HepG2 (cell line): Measurements from ENCODE around the gene GOLT1A. TPM values are rescaled to one million over a fixed set of nuclear protein-coding genes. Genes with fewer than 3 reads are reported as not detected.

Experiments used
- ATAC-seq: fragments of 200-7000 bp; cut with Tn5 transposase; 3 replicates; pipeline ENCODE4 v1.9.1; 2020; ENCODE audit warnings: mild to moderate bottlenecking, moderate library complexity
- BruUV-seq: library from RNA; stranded (reverse); fragments of 400-500 nt; replicated peaks from 2 replicates; lab custom pipeline; 2021; lab: Mats Ljungman, UMichigan
- CTCF ChIA-PET: fragments of 300-600 bp; formaldehyde crosslinking; extraction: SDS; loops from one replicate; lab custom pipeline; 2021; ENCODE audit warnings: low total read pairs, inconsistent platforms, low intra/inter-chr PET ratio; lab: Yijun Ruan, JAX
- POLR2A ChIA-PET: fragments of 350-600 bp; sonication (Branson Sonifier 250); formaldehyde crosslinking; loops from one replicate; lab custom pipeline; 2020; ENCODE audit warnings: antibody characterized with exemption, inconsistent platforms; lab: Yijun Ruan, JAX
- DNase-seq: peaks from one replicate; pipeline ENCODE4 v3.0.0-alpha.2; 2015; ENCODE audit warnings: low spot score
- FAIRE-seq: peaks from 3 replicates; lab custom pipeline; 2011; peaks lifted over from hg19 to GRCh38; lab: Jason Lieb, UNC
- H2AFZ ChIP-seq: one replicate; pipeline ENCODE4 v1.6.1; 2011; ENCODE audit warnings: low read length, inconsistent platforms
- H3K27ac ChIP-seq: fragments of 300-600 bp; 3 replicates; pipeline ENCODE4 v1.8.0; 2011; ENCODE audit warnings: mixed run types, mild to moderate bottlenecking, mixed read lengths, low read length, inconsistent platforms; ENCODE audit not compliant: insufficient read depth; ENCODE audit errors: extremely low read length
- H3K27me3 ChIP-seq, 2 experiments: fragments of 200-600 bp in 1 of 2; 2 replicates in 1 of 2; 3 replicates in 1 of 2; pipeline versions ENCODE4 v1.6.0 to v1.8.0; 2011; ENCODE audit warnings: low read length in 2 of 2, mild to moderate bottlenecking in 2 of 2, moderate library complexity in 2 of 2, inconsistent platforms in 1 of 2; ENCODE audit not compliant: insufficient read depth in 2 of 2, control insufficient read depth in 1 of 2
- H3K36me3 ChIP-seq, 2 experiments: fragments of 200-600 bp in 1 of 2; replicated peaks in 1 of 2; 2 replicates in 1 of 2; 3 replicates in 1 of 2; pipeline versions ENCODE4 v1.5.1 to v1.8.0; 2011; ENCODE audit warnings: low read length in 2 of 2, inconsistent platforms in 1 of 2; ENCODE audit not compliant: insufficient read depth in 2 of 2, control insufficient read depth in 1 of 2
- H3K4me1 ChIP-seq: 2 replicates; pipeline ENCODE4 v1.5.1; 2012; ENCODE audit warnings: low read length, inconsistent platforms; ENCODE audit not compliant: insufficient read depth
- H3K4me2 ChIP-seq: 2 replicates; pipeline ENCODE4 v1.6.0; 2011; ENCODE audit warnings: low read depth, low read length, inconsistent platforms
- H3K4me3 ChIP-seq, 3 experiments: fragments of 200-600 bp in 1 of 3; sonication (generic), shearing (Covaris generic) in 1 of 3; replicated peaks in 1 of 3; 2 replicates each; pipeline ENCODE4 v1.5.1; 2011 to 2016; ENCODE audit warnings: low read length in 3 of 3, inconsistent platforms in 2 of 3, low read depth in 2 of 3, mild to moderate bottlenecking in 2 of 3, control low read depth in 1 of 3, mixed read lengths in 1 of 3; ENCODE audit not compliant: insufficient read depth in 1 of 3
- H3K79me2 ChIP-seq: one replicate; pipeline ENCODE4 v1.6.1; 2011; ENCODE audit warnings: low read length, inconsistent platforms; ENCODE audit not compliant: insufficient read depth
- H3K9ac ChIP-seq: 2 replicates; pipeline ENCODE4 v1.6.0; 2011; ENCODE audit warnings: mild to moderate bottlenecking, low read depth, low read length, inconsistent platforms; ENCODE audit not compliant: insufficient read depth
- H3K9me3 ChIP-seq: 2 replicates; pipeline ENCODE4 v1.5.1; 2012; ENCODE audit warnings: mild to moderate bottlenecking, low read length
- H4K20me1 ChIP-seq: 2 replicates; pipeline ENCODE4 v1.6.0; 2011; ENCODE audit warnings: inconsistent platforms, mild to moderate bottlenecking, low read length, moderate library complexity; ENCODE audit not compliant: insufficient read depth
- EED ChIP-seq: sonication (generic); formaldehyde crosslinking; IDR thresholded peaks from 2 replicates; pipeline ENCODE4 v1.5.0; 2020; ENCODE audit warnings: mild to moderate bottlenecking, missing genetic modification reagents
- NBN ChIP-seq: fragments of 450-650 bp; conservative IDR thresholded peaks from 2 replicates; pipeline ENCODE4 v1.6.1; 2017
- PCBP1 ChIP-seq: fragments of 200-400 bp; formaldehyde crosslinking; IDR thresholded peaks from 2 replicates; pipeline ENCODE4 v1.6.1; 2017; ENCODE audit warnings: mild to moderate bottlenecking, low read depth, low read length, borderline replicate concordance
- SIN3A ChIP-seq: IDR thresholded peaks from 2 replicates; pipeline ENCODE4 v1.6.1; 2011; ENCODE audit warnings: low read depth, mild to moderate bottlenecking, control low read depth, low read length, borderline replicate concordance
- SOX6 ChIP-seq, 2 experiments: fragments of 450-650 bp in 1 of 2; sonication (generic) in 1 of 2; formaldehyde crosslinking in 1 of 2; IDR thresholded peaks; 2 replicates each; pipeline versions ENCODE4 v1.4.0 to v1.6.1; 2017 to 2020; ENCODE audit warnings: antibody characterized with exemption in 1 of 2, mild to moderate bottlenecking in 1 of 2, missing genetic modification reagents in 1 of 2
- SP2 ChIP-seq: sonication (generic); formaldehyde crosslinking; IDR thresholded peaks from 2 replicates; pipeline ENCODE4 v1.5.1; 2020; ENCODE audit warnings: mild to moderate bottlenecking, missing genetic modification reagents
- ZNF780A ChIP-seq: sonication (generic); formaldehyde crosslinking; IDR thresholded peaks from 2 replicates; pipeline ENCODE4 v1.8.0; 2022; ENCODE audit warnings: mild to moderate bottlenecking, missing genetic modification reagents, moderate library complexity
- WGBS: methylation state at CpG from one replicate; pipeline ENCODE4 v1.1.6; 2017; ENCODE audit warnings: low lambda C conversion rate; 5-methylcytosine and 5-hydroxymethylcytosine counted together
- in situ Hi-C: cut with HindIII; loops from 2 replicates; pipeline ENCODE4 v1.10.0; 2017; ENCODE audit warnings: low pct_unique_long_range_greater_than_20kb; ENCODE audit not compliant: extremely low pct_ligation_motif_present
- intact Hi-C: fragments of 100-400 bp; cut with micrococcal nuclease; formaldehyde crosslinking; loops from one replicate; pipeline ENCODE4 v1.10.0; 2022; ENCODE audit not compliant: unreplicated experiment
- polyA plus RNA-seq, 8 experiments: library from polyadenylated mRNA; depleted of rRNA in 3 of 8; stranded (reverse) in 7 of 8; unstranded in 1 of 8; fragments of >200 nt; fragmentation: Illumina TruSeq in 4 of 8; extraction: Trizol in 4 of 8; gene quantifications; 2 replicates each; pipeline versions ENCODE4 v1.2.1 to v1.2.3, GENCODE V29; 2011 to 2016; ENCODE audit warnings: low read depth in 4 of 8, missing spikeins in 1 of 8, mixed read lengths in 1 of 8; ENCODE audit not compliant: insufficient read depth in 1 of 8
- total RNA-seq, 5 experiments: library from RNA; depleted of rRNA; stranded (reverse); fragments of >200 nt; fragmentation: Illumina TruSeq; extraction: Trizol; gene quantifications; 2 replicates each; pipeline ENCODE4 v1.2.3, GENCODE V29; 2016; ENCODE audit warnings: low read depth in 1 of 5
- TF ChIP-seq, protein P1 (sequence below): sonication (generic); formaldehyde crosslinking; IDR thresholded peaks from 2 replicates; pipeline ENCODE4 v1.4.0; 2020; ENCODE audit warnings: missing genetic modification reagents, low read depth, mild to moderate bottlenecking, borderline replicate concordance
- TF ChIP-seq, protein P2 (sequence below): IDR thresholded peaks from 2 replicates; pipeline ENCODE4 v1.6.1; 2018; ENCODE audit warnings: missing genetic modification reagents

Gene GOLT1A
- total and polyA plus RNA-seq, 2 of the 13 experiments (the other 11 are each of a cell fraction or from before 2014, with no cell fraction given): 25.8 to 28.0 TPM

GRCh38 chr1:204250428-204251030 is 36.7 kb upstream of the GOLT1A start (continued):
- TF ChIP-seq, protein P1, sequence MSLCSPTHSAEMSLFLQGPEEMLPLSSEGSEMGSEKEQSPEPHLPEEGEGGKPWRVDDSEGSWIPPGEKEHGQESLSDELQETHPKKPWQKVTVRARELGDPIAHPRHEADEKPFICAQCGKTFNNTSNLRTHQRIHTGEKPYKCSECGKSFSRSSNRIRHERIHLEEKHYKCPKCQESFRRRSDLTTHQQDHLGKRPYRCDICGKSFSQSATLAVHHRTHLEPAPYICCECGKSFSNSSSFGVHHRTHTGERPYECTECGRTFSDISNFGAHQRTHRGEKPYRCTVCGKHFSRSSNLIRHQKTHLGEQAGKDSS (CRISPR knock-in tag): no peak
- TF ChIP-seq SIN3A: no peak
- no peak for TF ChIP-seq EED (CRISPR knock-in tag)
- TF ChIP-seq ZNF780A (CRISPR knock-in tag): no peak
- no peak for TF ChIP-seq SOX6 (IDR thresholded peaks at IDR 0.05)
- no peak for TF ChIP-seq SOX6 (CRISPR knock-in tag; IDR thresholded peaks at IDR 0.05)
- TF ChIP-seq, protein P2, sequence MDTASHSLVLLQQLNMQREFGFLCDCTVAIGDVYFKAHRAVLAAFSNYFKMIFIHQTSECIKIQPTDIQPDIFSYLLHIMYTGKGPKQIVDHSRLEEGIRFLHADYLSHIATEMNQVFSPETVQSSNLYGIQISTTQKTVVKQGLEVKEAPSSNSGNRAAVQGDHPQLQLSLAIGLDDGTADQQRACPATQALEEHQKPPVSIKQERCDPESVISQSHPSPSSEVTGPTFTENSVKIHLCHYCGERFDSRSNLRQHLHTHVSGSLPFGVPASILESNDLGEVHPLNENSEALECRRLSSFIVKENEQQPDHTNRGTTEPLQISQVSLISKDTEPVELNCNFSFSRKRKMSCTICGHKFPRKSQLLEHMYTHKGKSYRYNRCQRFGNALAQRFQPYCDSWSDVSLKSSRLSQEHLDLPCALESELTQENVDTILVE (CRISPR knock-in tag): no peak
- no peak for TF ChIP-seq PCBP1

- Histone ChIP-seq H2AFZ (no peak overlapping the region), H3K9me3 (no peaks in the 10 kb centered on the region), H3K79me2 (no peaks in the 10 kb centered on the region), H3K4me1 (peaks cover 19% of the 10 kb centered on the region), H3K4me3 (no peak overlapping the region), H4K20me1 (no peaks in the 10 kb centered on the region), H3K9ac (no peak overlapping the region), H3K27ac (no peak overlapping the region), H3K27me3 (no peaks in the 10 kb centered on the region), H3K4me2 (no peak overlapping the region), H3K36me3 (peaks cover 2% of the 10 kb centered on the region in 2 experiments; a peak in 2 of 5 replicates)
- intact Hi-C loops: no loop called here
- ATAC-seq (no peak), FAIRE-seq (no peak), DNase-seq (no peak)
- CTCF ChIA-PET: no interaction called here
- in situ Hi-C loops: no loop called here
- WGBS: 79% methylated on average over 7 of the region's 7 CpGs
- POLR2A ChIA-PET: no interaction called here
- TF ChIP-seq SP2 (no peak), NBN (no peak)
- no TSS peak for BruUV-seq
Observed at GRCh38 chr1:204249736-204250427, 36.1 kb upstream of the GOLT1A start.
